PC-9 (cell line): ENCODE data around the gene SLCO2A1. TPM values are rescaled to one million over a fixed set of nuclear protein-coding genes. Genes with fewer than 3 reads are reported as not detected.

Experiments
- BruUV-seq: library from RNA; stranded (reverse); fragments of 400-500 nt; replicated peaks from 2 replicates; lab custom pipeline; 2021; lab: Mats Ljungman, UMichigan
- CTCF ChIA-PET: fragments of 300-600 bp; sonication (Branson Sonifier 250); formaldehyde crosslinking; loops from one replicate; lab custom pipeline; 2022; ENCODE audit warnings: antibody characterized with exemption; lab: Charles Lee
- POLR2A ChIA-PET: fragments of 300-600 bp; sonication (Branson Sonifier 250); formaldehyde crosslinking; loops from one replicate; lab custom pipeline; 2022; ENCODE audit warnings: antibody characterized with exemption; ENCODE audit not compliant: unreplicated experiment; lab: Charles Lee
- DNase-seq, 2 experiments: peaks; one replicate each; pipeline versions ENCODE4 v3.0.0 to v3.0.0-alpha.2; 2015 to 2022; ENCODE audit warnings: mixed read lengths in 1 of 2
- H2AFZ ChIP-seq: fragments of 200-600 bp; sonication (generic); 2 replicates; pipeline ENCODE4 v1.8.1; 2017; ENCODE audit warnings: antibody characterized with exemption
- H3F3A ChIP-seq: fragments of 200-600 bp; sonication (generic); 2 replicates; pipeline ENCODE4 v1.8.1; 2017; ENCODE audit warnings: antibody characterized with exemption, mild to moderate bottlenecking, low read depth; ENCODE audit not compliant: insufficient read depth
- H3K27ac ChIP-seq: fragments of 200-600 bp; sonication (generic); 2 replicates; pipeline ENCODE4 v1.6.1; 2016; ENCODE audit warnings: mixed run types
- H3K27me3 ChIP-seq: fragments of 200-600 bp; sonication (generic); 2 replicates; pipeline ENCODE4 v1.6.1; 2016; ENCODE audit warnings: low read depth, mixed run types; ENCODE audit not compliant: insufficient read depth
- H3K36me3 ChIP-seq: fragments of 200-600 bp; sonication (generic); 2 replicates; pipeline ENCODE4 v1.6.1; 2016; ENCODE audit warnings: low read depth, mixed run types
- H3K4me1 ChIP-seq: fragments of 200-600 bp; sonication (generic); replicated peaks from 2 replicates; pipeline ENCODE4 v1.6.1; 2016; ENCODE audit warnings: mixed run types; ENCODE audit not compliant: insufficient read depth
- H3K4me2 ChIP-seq: fragments of 200-600 bp; sonication (generic); 2 replicates; pipeline ENCODE4 v1.6.1; 2017; ENCODE audit warnings: mixed run types
- H3K4me3 ChIP-seq: fragments of 200-600 bp; sonication (generic); 2 replicates; pipeline ENCODE4 v1.6.1; 2016; ENCODE audit warnings: mixed run types
- H3K79me2 ChIP-seq: fragments of 200-600 bp; sonication (generic); 2 replicates; pipeline ENCODE4 v1.6.1; 2017; ENCODE audit warnings: low read depth, mixed run types
- H3K9me2 ChIP-seq: fragments of 200-600 bp; sonication (generic); 2 replicates; pipeline ENCODE4 v1.8.1; 2017; ENCODE audit warnings: mild to moderate bottlenecking; ENCODE audit not compliant: insufficient read depth
- H3K9me3 ChIP-seq: fragments of 200-600 bp; sonication (generic); 2 replicates; pipeline ENCODE4 v1.8.1; 2016; ENCODE audit warnings: low read depth; ENCODE audit not compliant: insufficient read depth
- H4K20me1 ChIP-seq: fragments of 200-600 bp; sonication (generic); 2 replicates; pipeline ENCODE4 v1.8.1; 2017; ENCODE audit not compliant: insufficient read depth
- EZH2 ChIP-seq: fragments of 200-600 bp; sonication (generic); IDR thresholded peaks from 2 replicates; pipeline ENCODE4 v1.8.0; 2017; ENCODE audit warnings: antibody characterized with exemption, low read depth
- intact Hi-C: fragments of 100-400 bp; cut with micrococcal nuclease; formaldehyde crosslinking; loops from one replicate; pipeline ENCODE4 v1.10.0; 2022; ENCODE audit not compliant: unreplicated experiment
- total RNA-seq: library from RNA; stranded (reverse); gene quantifications from 2 replicates; pipeline ENCODE4 v1.2.3, GENCODE V29; 2021
- TF ChIP-seq, protein P1 (sequence below): fragments of 200-600 bp; sonication (generic); conservative IDR thresholded peaks from 2 replicates; pipeline ENCODE4 v1.6.1; 2017; ENCODE audit warnings: mixed run types, antibody characterized with exemption, mild to moderate bottlenecking, moderate library complexity

The SLCO2A1 gene
- total RNA-seq, 1 experiment from 2014 or later: 0.44 TPM

DNA sequence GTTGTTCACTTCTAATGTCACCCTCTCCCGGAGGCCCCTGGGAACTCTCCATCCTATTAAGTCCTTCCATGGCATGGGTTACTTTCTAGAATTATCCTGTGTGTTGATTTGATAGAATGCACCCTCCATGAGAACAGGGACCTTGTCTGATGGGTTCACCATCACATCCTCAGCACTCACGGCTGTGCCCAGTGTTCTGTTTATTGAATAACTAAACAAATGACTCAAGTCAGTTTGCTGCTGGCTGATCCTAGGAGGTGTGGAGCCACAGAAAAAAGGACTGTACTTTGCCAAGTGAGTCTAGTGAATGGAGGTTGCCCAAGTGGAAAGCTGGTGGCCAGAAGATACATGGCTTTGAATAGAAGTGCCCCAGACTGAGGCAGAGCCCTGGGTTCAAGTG is 85.5 kb downstream of the SLCO2A1 start:
- Histone ChIP-seq H3K36me3 (no peaks in the 10 kb centered on the region), H3K4me1 (peaks cover 30% of the 10 kb centered on the region), H2AFZ (no peak overlapping the region), H3K9me2 (no peaks in the 10 kb centered on the region), H3K27me3 (peaks cover 61% of the 10 kb centered on the region), H3K4me3 (no peak overlapping the region), H3F3A (peaks cover 23% of the 10 kb centered on the region), H3K79me2 (no peaks in the 10 kb centered on the region), H3K9me3 (no peaks in the 10 kb centered on the region), H3K4me2 (peak overlapping the region; percentile 41), H3K27ac (no peak overlapping the region), H4K20me1 (peaks cover 32% of the 10 kb centered on the region)
- no TSS peak for BruUV-seq
- ChIA-PET POLR2A (no interaction called here), CTCF (no interaction called here)
- no peak for TF ChIP-seq EZH2
- TF ChIP-seq, protein P1, sequence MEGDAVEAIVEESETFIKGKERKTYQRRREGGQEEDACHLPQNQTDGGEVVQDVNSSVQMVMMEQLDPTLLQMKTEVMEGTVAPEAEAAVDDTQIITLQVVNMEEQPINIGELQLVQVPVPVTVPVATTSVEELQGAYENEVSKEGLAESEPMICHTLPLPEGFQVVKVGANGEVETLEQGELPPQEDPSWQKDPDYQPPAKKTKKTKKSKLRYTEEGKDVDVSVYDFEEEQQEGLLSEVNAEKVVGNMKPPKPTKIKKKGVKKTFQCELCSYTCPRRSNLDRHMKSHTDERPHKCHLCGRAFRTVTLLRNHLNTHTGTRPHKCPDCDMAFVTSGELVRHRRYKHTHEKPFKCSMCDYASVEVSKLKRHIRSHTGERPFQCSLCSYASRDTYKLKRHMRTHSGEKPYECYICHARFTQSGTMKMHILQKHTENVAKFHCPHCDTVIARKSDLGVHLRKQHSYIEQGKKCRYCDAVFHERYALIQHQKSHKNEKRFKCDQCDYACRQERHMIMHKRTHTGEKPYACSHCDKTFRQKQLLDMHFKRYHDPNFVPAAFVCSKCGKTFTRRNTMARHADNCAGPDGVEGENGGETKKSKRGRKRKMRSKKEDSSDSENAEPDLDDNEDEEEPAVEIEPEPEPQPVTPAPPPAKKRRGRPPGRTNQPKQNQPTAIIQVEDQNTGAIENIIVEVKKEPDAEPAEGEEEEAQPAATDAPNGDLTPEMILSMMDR: no peak
- intact Hi-C loops: loop anchor here (10.0 kb wide), 1 partner anchor 279 kb away; the partner anchor contains the start of gene TOPBP1
- DNase-seq: peak in 1 of 2 experiments; percentile 44

DNA sequence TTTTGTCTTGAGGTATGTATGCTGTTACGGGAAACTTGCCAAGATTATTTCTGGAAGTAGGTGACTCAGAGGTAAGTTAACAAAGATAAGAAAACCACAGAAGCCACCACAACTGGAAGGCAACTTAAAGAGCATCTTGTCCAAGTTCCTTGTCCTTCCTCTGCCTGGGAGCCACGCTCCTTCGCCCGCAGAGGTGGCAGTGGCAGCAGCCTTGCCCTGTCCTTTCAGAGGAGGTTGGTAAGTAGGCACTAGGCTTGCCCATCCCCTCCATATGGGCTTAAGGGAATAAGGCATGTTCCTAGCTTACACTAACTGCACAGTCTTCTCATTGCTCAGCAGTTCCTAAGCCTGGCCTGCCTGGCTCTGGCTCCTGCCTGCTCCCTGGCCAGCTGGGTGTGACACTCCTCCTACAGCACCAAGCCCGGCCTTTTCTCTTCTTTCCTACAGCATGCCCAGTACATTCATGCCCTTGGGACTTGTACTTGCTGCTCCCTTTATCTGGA is 86.0 kb downstream of the SLCO2A1 start:
- POLR2A ChIA-PET: no interaction called here

DNA sequence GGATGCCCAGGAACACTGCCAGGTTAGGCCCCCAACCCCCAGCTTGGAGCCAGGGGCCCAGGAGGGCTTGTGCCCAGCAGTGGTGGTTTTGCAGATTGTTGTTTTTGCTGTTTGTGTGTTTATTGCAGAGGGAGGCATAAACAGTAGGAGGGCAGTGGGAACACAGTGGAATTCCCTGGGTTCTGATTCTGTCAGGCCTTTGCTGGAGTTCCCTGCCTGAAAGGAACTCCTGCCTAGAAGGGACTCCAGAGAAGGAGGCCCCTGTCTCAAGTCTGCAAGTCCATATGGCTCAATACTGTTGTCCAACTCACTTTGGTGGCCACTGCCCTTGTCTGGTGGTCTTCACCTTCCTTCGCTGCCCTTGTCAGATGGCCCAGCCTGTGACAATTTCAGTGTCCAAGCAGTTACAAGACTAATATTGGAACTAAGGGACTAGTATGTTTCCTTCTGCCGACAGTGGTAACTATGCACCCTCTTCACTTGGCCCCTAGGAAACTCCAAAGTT is 86.6 kb downstream of the SLCO2A1 start:
- peaks cover 62% of the 10 kb centered on the region for H3K27me3 ChIP-seq
- H3K4me2 ChIP-seq: peak overlapping the region; percentile 41
- no peaks in the 10 kb centered on the region for H3K36me3 ChIP-seq
- H3K9me2 ChIP-seq: no peaks in the 10 kb centered on the region
- intact Hi-C loops: loop anchor here (1.0 to 10.0 kb wide), 2 partner anchors 65 to 278 kb away; partner anchors contain the start of gene TOPBP1
- H3F3A ChIP-seq: peaks cover 23% of the 10 kb centered on the region
- no peaks in the 10 kb centered on the region for H3K9me3 ChIP-seq
- H2AFZ ChIP-seq: no peak overlapping the region
- H3K79me2 ChIP-seq: no peaks in the 10 kb centered on the region
- no peak overlapping the region for H3K4me3 ChIP-seq
- BruUV-seq: no TSS peak
- CTCF ChIA-PET: interaction anchor here (0.6 kb wide), 1 partner anchor 11 kb away, joined by 7 read pairs; no protein-coding TSS in a partner anchor
- DNase-seq: no peak
- H3K27ac ChIP-seq: no peak overlapping the region
- H4K20me1 ChIP-seq: peaks cover 39% of the 10 kb centered on the region
- POLR2A ChIA-PET: no interaction called here
- H3K4me1 ChIP-seq: peaks cover 30% of the 10 kb centered on the region
- no peak for TF ChIP-seq EZH2
- TF ChIP-seq, protein P1: no peak

More for the DNA sequence above, 86.0 kb downstream of the SLCO2A1 start:
- no peaks in the 10 kb centered on the region for H3K36me3 ChIP-seq
- no peak for TF ChIP-seq EZH2
- no peaks in the 10 kb centered on the region for H3K9me2 ChIP-seq
- H3F3A ChIP-seq: peaks cover 23% of the 10 kb centered on the region
- peak overlapping the region; percentile 41 for H3K4me2 ChIP-seq
- no peak overlapping the region for H3K27ac ChIP-seq
- peaks cover 30% of the 10 kb centered on the region for H3K4me1 ChIP-seq
- H4K20me1 ChIP-seq: peaks cover 37% of the 10 kb centered on the region
- CTCF ChIA-PET: interaction anchor here (0.6 kb wide), 1 partner anchor 11 kb away, joined by 7 read pairs; no protein-coding TSS in a partner anchor
- H3K9me3 ChIP-seq: no peaks in the 10 kb centered on the region
- intact Hi-C loops: loop anchor here (1.0 to 10.0 kb wide), 2 partner anchors 65 to 279 kb away; partner anchors contain the start of gene TOPBP1
- H3K79me2 ChIP-seq: no peaks in the 10 kb centered on the region
- BruUV-seq: no TSS peak
- DNase-seq: peak; percentile 78 to 92
- no peak overlapping the region for H2AFZ ChIP-seq
- peaks cover 62% of the 10 kb centered on the region for H3K27me3 ChIP-seq
- H3K4me3 ChIP-seq: no peak overlapping the region
